HG03520 (cell line): Measurements from ENCODE around the gene AZI2.

Experiments
- ATAC-seq: cut with Tn5 transposase; IDR thresholded peaks from one replicate; pipeline ENCODE4 v1.9.1; 2021; ENCODE audit warnings: mild to moderate bottlenecking, moderate library complexity; ENCODE audit not compliant: unreplicated experiment

Gene AZI2

GRCh38 chr3:28348629-28349468, at the start of gene AZI2, which contains the start of gene ZCWPW2:
Gene AZI2, minus strand, starts transcription at chr3:28348824. Its CDS starts 8,207 bp downstream, at chr3:28340617.
Gene ZCWPW2, plus strand, starts transcription at chr3:28348721. Its CDS starts 64,348 bp downstream, at chr3:28413069.
- peak; percentile 85 for ATAC-seq

- ATAC-seq = no peak
These were observed 40.4 kb upstream of the AZI2 start for GRCh38 chr3:28388978-28389377.

GRCh38 chr3:28386049-28386448, 37.4 kb upstream of the AZI2 start:
- ATAC-seq = no peak

GRCh38 chr3:28376424-28376823, 27.8 kb upstream of the AZI2 start:
- ATAC-seq = no peak

- ATAC-seq = no peak
These were observed 911 bp upstream of the AZI2 start for GRCh38 chr3:28349469-28350000.

GRCh38 chr3:28348265-28348628, 377 bp downstream of the AZI2 start:
- ATAC-seq = no peak

GRCh38 chr3:28347374-28348264, 1.0 kb downstream of the AZI2 start:
- ATAC-seq = no peak

GRCh38 chr3:28345690-28346089, 2.9 kb downstream of the AZI2 start:
- no peak for ATAC-seq

GRCh38 chr3:28343144-28343543, 5.5 kb downstream of the AZI2 start:
- no peak for ATAC-seq

- no peak for ATAC-seq
These were observed 11.4 kb downstream of the AZI2 start for GRCh38 chr3:28337230-28337629.

GRCh38 chr3:28335246-28335645, 13.4 kb downstream of the AZI2 start:
- no peak for ATAC-seq

GRCh38 chr3:28334552-28334951, 14.1 kb downstream of the AZI2 start:
- ATAC-seq = no peak

- peak; percentile 35 for ATAC-seq
These were observed 20.2 kb downstream of the AZI2 start for GRCh38 chr3:28328188-28329151.

GRCh38 chr3:28326458-28326926, 22.1 kb downstream of the AZI2 start:
- ATAC-seq = peak; percentile 58

GRCh38 chr3:28322464-28322863, 26.2 kb downstream of the AZI2 start:
- no peak for ATAC-seq

GRCh38 chr3:28320981-28321380, 27.6 kb downstream of the AZI2 start:
- ATAC-seq = no peak

- ATAC-seq = peak; percentile 91
These were observed 31.1 kb downstream of the AZI2 start for GRCh38 chr3:28317438-28318022.

- no peak for ATAC-seq
These were observed 32.4 kb downstream of the AZI2 start for GRCh38 chr3:28316226-28316625.

GRCh38 chr3:28315711-28316110, 32.9 kb downstream of the AZI2 start:
- no peak for ATAC-seq

- no peak for ATAC-seq
These were observed 40.4 kb downstream of the AZI2 start for GRCh38 chr3:28308196-28308595.
